HCT116 (cell line): Measurements from ENCODE around the gene SAP30L.

Source experiments
- ATF3 ChIP-seq: IDR thresholded peaks from 2 replicates; pipeline ENCODE4 v1.6.1; 2012
- CTCF ChIP-seq, 3 experiments: fragments of 200-600 bp in 1 of 3; sonication (generic) in 1 of 3; IDR thresholded peaks in 2 of 3; conservative IDR thresholded peaks in 1 of 3; 2 replicates each; pipeline ENCODE4 v1.5.1; 2012 to 2017; ENCODE audit warnings: low read depth in 2 of 3, low read length in 2 of 3, antibody characterized with exemption in 1 of 3, borderline replicate concordance in 1 of 3, control low read depth in 1 of 3, mild to moderate bottlenecking in 1 of 3, mixed read lengths in 1 of 3, mixed run types in 1 of 3, moderate library complexity in 1 of 3; ENCODE audit not compliant: insufficient read depth in 1 of 3
- EZH2 ChIP-seq: fragments of 200-600 bp; sonication (generic); IDR thresholded peaks from 2 replicates; pipeline ENCODE4 v1.6.1; 2017; ENCODE audit warnings: antibody characterized with exemption, mixed run types
- EZH2phosphoT487 ChIP-seq: fragments of 200-600 bp; IDR thresholded peaks from 2 replicates; pipeline ENCODE4 v1.6.1; 2018; ENCODE audit warnings: antibody characterized with exemption, borderline replicate concordance
- FOSL1 ChIP-seq: IDR thresholded peaks from 2 replicates; pipeline ENCODE4 v1.6.1; 2012; ENCODE audit warnings: low read depth
- MAX ChIP-seq: IDR thresholded peaks from 2 replicates; pipeline ENCODE4 v1.6.1; 2012
- POLR2A ChIP-seq: IDR thresholded peaks from 2 replicates; pipeline ENCODE4 v1.7.0; 2011; ENCODE audit warnings: borderline replicate concordance; ENCODE audit not compliant: insufficient read depth, insufficient read length; ENCODE audit errors: extremely low read depth
- POLR2AphosphoS5 ChIP-seq: IDR thresholded peaks from 2 replicates; pipeline ENCODE4 v1.6.1; 2011; ENCODE audit warnings: mild to moderate bottlenecking, low read depth, low read length, moderate library complexity
- RAD21 ChIP-seq: IDR thresholded peaks from 2 replicates; pipeline ENCODE4 v1.6.1; 2012; ENCODE audit warnings: low read depth, mild to moderate bottlenecking
- REST ChIP-seq: IDR thresholded peaks from 2 replicates; pipeline ENCODE4 v1.6.1; 2012; ENCODE audit warnings: low read depth
- SRF ChIP-seq: IDR thresholded peaks from 2 replicates; pipeline ENCODE4 v1.6.1; 2012; ENCODE audit warnings: low read depth
- YY1 ChIP-seq: IDR thresholded peaks from 2 replicates; pipeline ENCODE4 v1.6.1; 2011; ENCODE audit warnings: low read length, low read depth, moderate library complexity, mild to moderate bottlenecking; ENCODE audit not compliant: insufficient replicate concordance; ENCODE audit errors: extremely low read depth
- ZFX ChIP-seq: fragments of 450-650 bp; IDR thresholded peaks from 2 replicates; pipeline ENCODE4 v1.6.1; 2017
- ZNF274 ChIP-seq: fragments of 200-500 bp; sonication (Bioruptor generic); IDR thresholded peaks from 2 replicates; pipeline ENCODE4 v1.6.1; 2014; ENCODE audit warnings: mild to moderate bottlenecking, low read depth, low read length, inconsistent platforms

- TF ChIP-seq CTCF (IDR thresholded peaks at IDR 0.05 in 2 of 3, conservative IDR thresholded peaks at IDR 0.05 in 1 of 3; ENCODE audit: borderline replicate concordance in 1 of 3, insufficient read depth in 1 of 3, low read depth in 2 of 3, low read length in 2 of 3) = no peak
- TF ChIP-seq ZFX = no peak
- no peak for TF ChIP-seq POLR2A
- no peak for TF ChIP-seq EZH2phosphoT487
- TF ChIP-seq POLR2AphosphoS5 = no peak
- TF ChIP-seq RAD21 = no peak
- no peak for TF ChIP-seq MAX
- no peak for TF ChIP-seq ZNF274
- no peak for TF ChIP-seq YY1
- no peak for TF ChIP-seq FOSL1
- no peak for TF ChIP-seq EZH2
- no peak for TF ChIP-seq SRF
- no peak for TF ChIP-seq REST
- TF ChIP-seq ATF3 = no peak
Observed at GRCh38 chr5:154472871-154473580, 27.2 kb downstream of the SAP30L start.
